Measurements from ENCODE around the gene TUBB4A. TPM values are rescaled to one million over a fixed set of nuclear protein-coding genes. Genes with fewer than 3 reads are reported as not detected.

The TUBB4A gene
- polyA plus RNA-seq, 1 donor from 2014 or later = 17.8 TPM

GRCh38 chr19:6524311-6524710, 22.2 kb upstream of the TUBB4A start:
- no peaks in the 10 kb centered on the region for H3K36me3 ChIP-seq (ENCODE audit: insufficient read depth, low read length)
- no peaks in the 10 kb centered on the region for H3K9me3 ChIP-seq (ENCODE audit: low read length)
- no peak overlapping the region for H3K4me2 ChIP-seq (ENCODE audit: low read length)
- TF ChIP-seq TAF1 (IDR thresholded peaks at IDR 0.05; ENCODE audit: low read depth) = no peak
- TF ChIP-seq CTCF (IDR thresholded peaks at IDR 0.05; ENCODE audit: poor library complexity, severe bottlenecking) = no peak
- TF ChIP-seq REST (IDR thresholded peaks at IDR 0.05; ENCODE audit: borderline replicate concordance) = no peak
- TF ChIP-seq EP300 (conservative IDR thresholded peaks at IDR 0.05; ENCODE audit: poor library complexity, severe bottlenecking) = no peak
- H3K79me2 ChIP-seq (replicated peaks; ENCODE audit: insufficient read depth, low read length) = no peaks in the 10 kb centered on the region
- H3K4me3 ChIP-seq (ENCODE audit: low read length) = no peak overlapping the region
- no peaks in the 10 kb centered on the region for H3F3A ChIP-seq (ENCODE audit: insufficient read depth, low read length, poor library complexity, severe bottlenecking)
- no peaks in the 10 kb centered on the region for H3K27me3 ChIP-seq (ENCODE audit: insufficient read depth, low read depth, low read length)
- no peak overlapping the region for H3K9ac ChIP-seq (ENCODE audit: low read length)
- no peaks in the 10 kb centered on the region for H4K20me1 ChIP-seq (ENCODE audit: insufficient read depth)
- H3K9me2 ChIP-seq (ENCODE audit: insufficient read depth, low read length) = no peaks in the 10 kb centered on the region
- H2AFZ ChIP-seq (ENCODE audit: low read depth, low read length) = no peak overlapping the region
- no peak overlapping the region for H3K27ac ChIP-seq (ENCODE audit: low read length)

GRCh38 chr19:6522712-6523111, 20.6 kb upstream of the TUBB4A start:
- H3K27ac ChIP-seq (ENCODE audit: low read length) = no peak overlapping the region
- H3K36me3 ChIP-seq (ENCODE audit: insufficient read depth, low read length) = no peaks in the 10 kb centered on the region
- H3K4me3 ChIP-seq (ENCODE audit: low read length) = no peak overlapping the region
- no peaks in the 10 kb centered on the region for H3K9me2 ChIP-seq (ENCODE audit: insufficient read depth, low read length)
- H3K27me3 ChIP-seq (ENCODE audit: insufficient read depth, low read depth, low read length) = no peaks in the 10 kb centered on the region
- no peak overlapping the region for H2AFZ ChIP-seq (ENCODE audit: low read depth, low read length)
- no peaks in the 10 kb centered on the region for H3F3A ChIP-seq (ENCODE audit: insufficient read depth, low read length, poor library complexity, severe bottlenecking)
- no peaks in the 10 kb centered on the region for H3K79me2 ChIP-seq (replicated peaks; ENCODE audit: insufficient read depth, low read length)
- H3K9ac ChIP-seq (ENCODE audit: low read length) = no peak overlapping the region
- no peak overlapping the region for H3K4me2 ChIP-seq (ENCODE audit: low read length)
- no peak for TF ChIP-seq EZH2 (IDR thresholded peaks at IDR 0.05; ENCODE audit: borderline replicate concordance, insufficient read depth, low read length, poor library complexity, severe bottlenecking)
- TF ChIP-seq CTCF (IDR thresholded peaks at IDR 0.05; ENCODE audit: poor library complexity, severe bottlenecking) = no peak
- TF ChIP-seq TAF1 (IDR thresholded peaks at IDR 0.05; ENCODE audit: low read depth) = no peak
- no peak for TF ChIP-seq POLR2AphosphoS5 (IDR thresholded peaks at IDR 0.05)
- TF ChIP-seq MXI1 (conservative IDR thresholded peaks at IDR 0.05; ENCODE audit: poor library complexity, severe bottlenecking) = no peak
- TF ChIP-seq EP300 (conservative IDR thresholded peaks at IDR 0.05; ENCODE audit: poor library complexity, severe bottlenecking) = no peak
- TF ChIP-seq SMC3 (conservative IDR thresholded peaks at IDR 0.05; ENCODE audit: poor library complexity) = no peak
- TF ChIP-seq REST (IDR thresholded peaks at IDR 0.05; ENCODE audit: borderline replicate concordance) = no peak
- no peak for TF ChIP-seq RAD21 (conservative IDR thresholded peaks at IDR 0.05)
- H3K9me3 ChIP-seq (ENCODE audit: low read length) = no peaks in the 10 kb centered on the region
- H4K20me1 ChIP-seq (ENCODE audit: insufficient read depth) = no peaks in the 10 kb centered on the region

Data from neural cell (in vitro differentiated cells).